H1 (cell line): Measurements from ENCODE around the gene NME3. TPM values are rescaled to one million over a fixed set of nuclear protein-coding genes. Genes with fewer than 3 reads are reported as not detected.

ENCODE experiments used
- CTCF ChIA-PET: fragments of 300-600 bp; sonication (Branson Sonifier 250); formaldehyde crosslinking; loops from one replicate; lab custom pipeline; 2021; ENCODE audit not compliant: partially characterized antibody; lab: Charles Lee
- POLR2A ChIA-PET: fragments of 300-600 bp; sonication (Branson Sonifier 250); formaldehyde crosslinking; loops from one replicate; lab custom pipeline; 2021; ENCODE audit warnings: inconsistent platforms; ENCODE audit not compliant: partially characterized antibody; lab: Charles Lee
- DNase-seq, 2 experiments: peaks; one replicate each; pipeline versions ENCODE4 v3.0.0 to v3.0.0-alpha.2; 2010 to 2022; ENCODE audit warnings: low spot score in 2 of 2, low read depth in 1 of 2, mixed read lengths in 1 of 2
- FAIRE-seq: peaks from 2 replicates; lab custom pipeline; 2011; peaks lifted over from hg19 to GRCh38; lab: Jason Lieb, UNC
- H2AFZ ChIP-seq: 2 replicates; pipeline ENCODE4 v1.8.1; 2012; ENCODE audit warnings: low read length, inconsistent platforms
- H2AK5ac ChIP-seq: 2 replicates; pipeline ENCODE4 v1.6.1; 2013; ENCODE audit warnings: low read depth, low read length
- H2BK120ac ChIP-seq: replicated peaks from 2 replicates; pipeline ENCODE3; 2013; ENCODE audit warnings: low read depth, low read length, inconsistent platforms
- H2BK12ac ChIP-seq: 2 replicates; pipeline ENCODE4 v1.6.1; 2013; ENCODE audit warnings: low read depth, low read length
- H2BK15ac ChIP-seq: 2 replicates; pipeline ENCODE4 v1.6.1; 2013; ENCODE audit warnings: low read length
- H2BK20ac ChIP-seq: 2 replicates; pipeline ENCODE4 v1.6.1; 2013; ENCODE audit warnings: low read length
- H2BK5ac ChIP-seq: 2 replicates; pipeline ENCODE4 v1.6.1; 2013; ENCODE audit warnings: low read depth, low read length
- H3K14ac ChIP-seq: 2 replicates; pipeline ENCODE4 v1.6.1; 2013; ENCODE audit warnings: inconsistent platforms; ENCODE audit not compliant: insufficient read length
- H3K18ac ChIP-seq: 2 replicates; pipeline ENCODE4 v1.6.1; 2013; ENCODE audit warnings: low read length; ENCODE audit errors: extremely low read depth
- H3K23ac ChIP-seq: 2 replicates; pipeline ENCODE4 v1.6.1; 2013; ENCODE audit warnings: inconsistent platforms; ENCODE audit not compliant: insufficient read length
- H3K23me2 ChIP-seq: 2 replicates; pipeline ENCODE4 v1.6.1; 2013; ENCODE audit warnings: low read depth, low read length
- H3K27ac ChIP-seq: 2 replicates; pipeline ENCODE4 v1.6.1; 2011; ENCODE audit warnings: low read depth, low read length, inconsistent platforms
- H3K27me3 ChIP-seq, 4 experiments: replicated peaks in 1 of 4; 1 replicate in 1 of 4; 2 replicates in 3 of 4; pipeline versions ENCODE4 v1.6.1 to v1.8.1; 2011 to 2013; ENCODE audit warnings: low read length in 3 of 4, mild to moderate bottlenecking in 3 of 4, inconsistent platforms in 2 of 4, mixed read lengths in 2 of 4, moderate library complexity in 1 of 4; ENCODE audit not compliant: control insufficient read depth in 3 of 4, insufficient read depth in 3 of 4; ENCODE audit errors: extremely low read depth in 1 of 4
- H3K36me3 ChIP-seq, 4 experiments: 2 replicates each; pipeline versions ENCODE4 v1.6.1 to v1.8.1; 2011 to 2013; ENCODE audit warnings: mild to moderate bottlenecking in 4 of 4, low read length in 3 of 4, moderate library complexity in 2 of 4, control low read depth in 1 of 4, inconsistent platforms in 1 of 4; ENCODE audit not compliant: insufficient read depth in 4 of 4, control insufficient read depth in 2 of 4
- H3K4ac ChIP-seq: replicated peaks from 2 replicates; pipeline ENCODE3; 2013; ENCODE audit warnings: low read length, low read depth, mixed read lengths, inconsistent platforms; ENCODE audit not compliant: insufficient read length
- H3K4me1 ChIP-seq, 4 experiments: replicated peaks in 1 of 4; 1 replicate in 1 of 4; 2 replicates in 3 of 4; pipeline versions ENCODE4 v1.6.1 to v1.8.1; 2011 to 2013; ENCODE audit warnings: low read length in 3 of 4, inconsistent platforms in 2 of 4, mixed read lengths in 1 of 4; ENCODE audit not compliant: insufficient read depth in 4 of 4, control insufficient read depth in 3 of 4
- H3K4me2 ChIP-seq, 2 experiments: 2 replicates each; pipeline versions ENCODE4 v1.6.1 to v1.8.1; 2011 to 2013; ENCODE audit warnings: low read depth in 2 of 2, low read length in 2 of 2, control low read depth in 1 of 2, inconsistent platforms in 1 of 2, mild to moderate bottlenecking in 1 of 2; ENCODE audit not compliant: insufficient read depth in 1 of 2
- H3K4me3 ChIP-seq, 4 experiments: fragments of 200-600, 300-600 bp in 1 of 4; sonication (generic), shearing (Covaris generic), sonication (Bioruptor Twin) in 1 of 4; 2 replicates each; pipeline versions ENCODE4 v1.5.1 to v1.8.1; 2011 to 2016; ENCODE audit warnings: low read length in 4 of 4, low read depth in 3 of 4, control low read depth in 2 of 4, inconsistent platforms in 2 of 4, mild to moderate bottlenecking in 2 of 4, mixed read lengths in 1 of 4, moderate library complexity in 1 of 4; ENCODE audit not compliant: insufficient read depth in 2 of 4; ENCODE audit errors: extremely low read depth in 1 of 4
- H3K56ac ChIP-seq: replicated peaks from 2 replicates; pipeline ENCODE3; 2013; ENCODE audit warnings: low read depth, mild to moderate bottlenecking, mixed read lengths, low read length, inconsistent platforms; ENCODE audit not compliant: insufficient read length
- H3K79me1 ChIP-seq: 2 replicates; pipeline ENCODE4 v1.6.1; 2013; ENCODE audit warnings: low read depth, low read length, control low read depth
- H3K79me2 ChIP-seq, 2 experiments: 2 replicates each; pipeline versions ENCODE4 v1.6.1 to v1.8.1; 2012 to 2013; ENCODE audit warnings: low read length in 2 of 2, mild to moderate bottlenecking in 2 of 2, inconsistent platforms in 1 of 2; ENCODE audit not compliant: insufficient read depth in 2 of 2, control insufficient read depth in 1 of 2
- H3K9ac ChIP-seq, 4 experiments: replicated peaks in 1 of 4; 1 replicate in 1 of 4; 2 replicates in 3 of 4; pipeline versions ENCODE4 v1.6.1 to v1.8.1; 2011 to 2013; ENCODE audit warnings: low read depth in 3 of 4, low read length in 3 of 4, control low read depth in 2 of 4, mild to moderate bottlenecking in 2 of 4, moderate library complexity in 2 of 4, inconsistent platforms in 1 of 4; ENCODE audit errors: extremely low read depth in 1 of 4
- H3K9me3 ChIP-seq, 2 experiments: 2 replicates each; pipeline versions ENCODE4 v1.6.1 to v1.8.1; 2012 to 2013; ENCODE audit warnings: mild to moderate bottlenecking in 2 of 2, moderate library complexity in 2 of 2, control low read depth in 1 of 2, inconsistent platforms in 1 of 2, low read depth in 1 of 2, low read length in 1 of 2, mixed read lengths in 1 of 2; ENCODE audit not compliant: insufficient read depth in 2 of 2
- H4K20me1 ChIP-seq, 2 experiments: replicated peaks in 1 of 2; 2 replicates each; pipeline versions ENCODE3 to v1.8.1; 2011 to 2013; ENCODE audit warnings: inconsistent platforms in 2 of 2, low read length in 2 of 2, mild to moderate bottlenecking in 1 of 2; ENCODE audit not compliant: insufficient read depth in 2 of 2, control insufficient read depth in 1 of 2
- H4K5ac ChIP-seq: 2 replicates; pipeline ENCODE4 v1.6.1; 2013; ENCODE audit warnings: low read length, low read depth, mixed read lengths, inconsistent platforms; ENCODE audit not compliant: insufficient read length
- H4K8ac ChIP-seq: 2 replicates; pipeline ENCODE4 v1.8.0; 2013; ENCODE audit warnings: mild to moderate bottlenecking, moderate library complexity, low read length, inconsistent platforms; ENCODE audit not compliant: insufficient read depth; ENCODE audit errors: extremely low read depth
- H4K91ac ChIP-seq: replicated peaks from 2 replicates; pipeline ENCODE3; 2013; ENCODE audit warnings: low read length, mixed read lengths, inconsistent platforms; ENCODE audit not compliant: insufficient read length
- BACH1 ChIP-seq: IDR thresholded peaks from 2 replicates; pipeline ENCODE4 v1.6.1; 2012; ENCODE audit warnings: low read length, improper control_type of control experiment
- CHD1 ChIP-seq: IDR thresholded peaks from 2 replicates; pipeline ENCODE4 v1.6.1; 2012; ENCODE audit warnings: low read depth, low read length, improper control_type of control experiment
- NANOG ChIP-seq: IDR thresholded peaks from 2 replicates; pipeline ENCODE4 v1.6.1; 2011; ENCODE audit warnings: low read length, low read depth, mild to moderate bottlenecking, inconsistent platforms; ENCODE audit not compliant: insufficient read depth, poor library complexity, severe bottlenecking
- SAP30 ChIP-seq: fragments of 300-600 bp; sonication (generic); IDR thresholded peaks from 2 replicates; pipeline ENCODE4 v1.7.1; 2012; ENCODE audit warnings: low read length, moderate library complexity, mild to moderate bottlenecking, inconsistent platforms; ENCODE audit not compliant: insufficient read depth, insufficient replicate concordance
- SP4 ChIP-seq: IDR thresholded peaks from 2 replicates; pipeline ENCODE4 v1.6.1; 2012; ENCODE audit warnings: low read length, inconsistent platforms
- TCF12 ChIP-seq: IDR thresholded peaks from 2 replicates; pipeline ENCODE4 v1.6.1; 2011; ENCODE audit warnings: low read depth, mild to moderate bottlenecking, low read length
- WGBS, 2 experiments: shearing (Covaris generic) in 1 of 2; methylation state at CpG; one replicate each; pipeline versions ENCODE4 v1.1.6 to v1.1.7; 2013 to 2015; ENCODE audit warnings: low lambda C conversion rate in 2 of 2, mixed read lengths in 2 of 2, inconsistent platforms in 1 of 2, low coverage in 1 of 2, missing lambda C conversion rate in 1 of 2; ENCODE audit not compliant: insufficient replicate concordance in 2 of 2, insufficient coverage in 1 of 2, insufficient read length in 1 of 2; ENCODE audit errors: extremely low coverage in 1 of 2, missing lambda C conversion rate in 1 of 2; 5-methylcytosine and 5-hydroxymethylcytosine counted together
- polyA plus RNA-seq, 7 experiments: library from polyadenylated mRNA; depleted of rRNA in 3 of 7; stranded (reverse) in 5 of 7; unstranded in 2 of 7; fragments of >200 nt in 5 of 7; fragments of 200-250 nt in 2 of 7; gene quantifications; 1 replicate in 5 of 7; 2 replicates in 1 of 7; 4 replicates in 1 of 7; pipeline versions ENCODE4 v1.2.1 to v1.2.3, GENCODE V29; 2011 to 2013; ENCODE audit warnings: missing spikeins in 2 of 7, mixed read lengths in 2 of 7
- total RNA-seq: library from RNA; stranded (reverse); fragmentation: NEBNext Ultra II Directional; extraction: Animal tissue kit (Norgen Biotek cat#: 25700); gene quantifications from 2 replicates; pipeline ENCODE4 v1.2.1, GENCODE V29; 2021
- TF ChIP-seq, protein P1 (sequence below): IDR thresholded peaks from 2 replicates; pipeline ENCODE4 v1.6.1; 2011; ENCODE audit warnings: low read depth, mild to moderate bottlenecking, low read length; ENCODE audit not compliant: insufficient read depth
- TF ChIP-seq, protein P2 (sequence below): IDR thresholded peaks from 2 replicates; pipeline ENCODE4 v1.6.1; 2012; ENCODE audit warnings: inconsistent platforms

Gene NME3
- total and polyA plus RNA-seq, 2 of the 8 experiments (the other 6 are each of a cell fraction or from before 2014, with no cell fraction given): 72.5 to 163 TPM

DNA sequence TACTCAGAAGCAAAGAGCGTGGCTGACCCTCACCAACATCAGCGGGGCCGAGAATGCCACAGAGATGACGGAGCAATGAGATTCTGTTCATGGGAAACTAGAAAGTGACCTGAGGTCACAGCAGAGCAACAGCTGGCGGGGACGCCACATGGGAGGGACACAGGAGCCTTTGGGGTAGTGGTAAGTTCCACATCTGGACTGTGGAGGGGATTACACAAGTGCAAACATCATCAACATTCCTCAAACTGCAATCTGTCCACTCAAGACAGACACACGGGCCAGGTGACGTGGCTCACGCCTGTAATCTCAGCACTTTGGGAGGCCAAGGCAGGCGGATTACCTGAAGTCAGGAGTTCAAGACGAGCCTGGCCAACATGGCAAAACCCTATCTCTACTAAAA is 44.1 kb upstream of the NME3 start:
- POLR2A ChIA-PET: interaction anchor here (0.6 to 0.7 kb wide), 2 partner anchors 113 to 122 kb away, joined by 3 to 4 read pairs; no protein-coding TSS in a partner anchor
- FAIRE-seq: no peak
- no peak overlapping the region for H3K27ac ChIP-seq

More for the DNA sequence above, 44.1 kb upstream of the NME3 start:
- Histone ChIP-seq H3K9ac (no peak overlapping the region), H2BK120ac (no peak overlapping the region), H3K9me3 (no peaks in the 10 kb centered on the region), H4K20me1 (peaks cover 3 to 4% of the 10 kb centered on the region in 2 experiments), H3K23me2 (no peaks in the 10 kb centered on the region), H3K23ac (no peak overlapping the region), H3K4me2 (no peak overlapping the region), H3K4me3 (no peak overlapping the region), H2AFZ (no peak overlapping the region), H3K79me1 (no peaks in the 10 kb centered on the region), H2BK5ac (no peak overlapping the region), H2AK5ac (no peak overlapping the region), H3K4me1 (no peaks in the 10 kb centered on the region), H3K27me3 (no peaks in the 10 kb centered on the region), H2BK20ac (no peak overlapping the region), H4K8ac (no peak overlapping the region), H3K18ac (no peak overlapping the region), H3K4ac (no peak overlapping the region), H3K36me3 (peaks cover 0 to 9% (median 4%) of the 10 kb centered on the region in 4 experiments; a peak in 4 of 8 replicates), H3K14ac (no peak overlapping the region), H2BK15ac (no peak overlapping the region), H2BK12ac (no peak overlapping the region), H3K56ac (no peak overlapping the region), H3K79me2 (no peaks in the 10 kb centered on the region), H4K5ac (no peak overlapping the region), H4K91ac (no peak overlapping the region)
- CTCF ChIA-PET: interaction anchor here (2.9 kb wide), 1 partner anchor 9 kb away, joined by 10 read pairs; no protein-coding TSS in a partner anchor
- no peak for DNase-seq
- 92% methylated on average over 11 of the region's 11 CpGs; no CpG with 5 or more reads in 1 of the 2 experiments for WGBS, 2 experiments
- TF ChIP-seq SAP30 (no peak), SP4 (no peak), NANOG (no peak), CHD1 (no peak), BACH1 (no peak), TCF12 (no peak)
- TF ChIP-seq, protein P1, sequence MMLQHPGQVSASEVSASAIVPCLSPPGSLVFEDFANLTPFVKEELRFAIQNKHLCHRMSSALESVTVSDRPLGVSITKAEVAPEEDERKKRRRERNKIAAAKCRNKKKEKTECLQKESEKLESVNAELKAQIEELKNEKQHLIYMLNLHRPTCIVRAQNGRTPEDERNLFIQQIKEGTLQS: no peak
- TF ChIP-seq, protein P2, sequence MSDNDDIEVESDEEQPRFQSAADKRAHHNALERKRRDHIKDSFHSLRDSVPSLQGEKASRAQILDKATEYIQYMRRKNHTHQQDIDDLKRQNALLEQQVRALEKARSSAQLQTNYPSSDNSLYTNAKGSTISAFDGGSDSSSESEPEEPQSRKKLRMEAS: no peak
